Mesenteric fat pad (tissue), 1 donor: ENCODE data around the gene ADM5. TPM values are rescaled to one million over a fixed set of nuclear protein-coding genes. Genes with fewer than 3 reads are reported as not detected.

Experiments used
- microRNA-seq: library from miRNA; unstranded; fragments of <30 nt; microRNA quantifications from one replicate; pipeline ENCODE4 v1.2.0, GENCODE V29; 2020; ENCODE audit warnings: borderline number of aligned reads
- total RNA-seq: library from RNA; stranded (reverse); fragmentation: NEBNext Ultra II Directional; extraction: Animal tissue kit (Norgen Biotek cat#: 25700); gene quantifications from one replicate; pipeline ENCODE4 v1.2.1, GENCODE V29; 2021
- donor health status: DM: yes; HTN: yes; CAD: no.

The ADM5 gene
- total RNA-seq, 1 donor from 2014 or later, result 1.3 TPM

Small RNAs within 50 kb of the gene (microRNA-seq; reads per million reads assigned to microRNA genes)
- not detected for gene MIR5088

Other genes starting within 250 kb of the ADM5 start
- gene SLC17A7, start 248.1 kb upstream of the ADM5 start, total RNA-seq, result 2.3 TPM
- 50.2 TPM for gene PIH1D1, start 237.8 kb upstream of the ADM5 start, total RNA-seq
- 32.1 TPM for gene ALDH16A1, start 236.4 kb upstream of the ADM5 start, total RNA-seq
- 6.2 TPM for gene FLT3LG, start 215.4 kb upstream of the ADM5 start, total RNA-seq
- gene RPL13A, start 202.0 kb upstream of the ADM5 start, total RNA-seq, result 2,027 TPM
- 1,458 TPM for gene RPS11, start 193.2 kb upstream of the ADM5 start, total RNA-seq
- 476 TPM for gene FCGRT, start 176.9 kb upstream of the ADM5 start, total RNA-seq
- 76.2 TPM for gene RCN3, start 161.6 kb upstream of the ADM5 start, total RNA-seq
- 46.0 TPM for gene NOSIP, start 109.0 kb upstream of the ADM5 start, total RNA-seq
- gene PRRG2, start 108.3 kb upstream of the ADM5 start, total RNA-seq, result 1.1 TPM
- 22.3 TPM for gene PRR12, start 98.4 kb upstream of the ADM5 start, total RNA-seq
- gene RRAS, start 49.5 kb upstream of the ADM5 start, total RNA-seq, result 107 TPM
- 64.3 TPM for gene SCAF1, start 47.4 kb upstream of the ADM5 start, total RNA-seq
- 46.7 TPM for gene IRF3, start 23.7 kb upstream of the ADM5 start, total RNA-seq
- 10.7 TPM for gene BCL2L12, start 23.7 kb upstream of the ADM5 start, total RNA-seq
- gene PRMT1, start 12.3 kb upstream of the ADM5 start, total RNA-seq, result 105 TPM
- gene CPT1C, start 1.5 kb downstream of the ADM5 start, total RNA-seq, result 7.2 TPM
- gene TSKS, start 73.7 kb downstream of the ADM5 start, total RNA-seq, result 1.0 TPM
- 96.4 TPM for gene AP2A1, start 77.4 kb downstream of the ADM5 start, total RNA-seq
- 12.7 TPM for gene FUZ, start 123.7 kb downstream of the ADM5 start, total RNA-seq
- 40.4 TPM for gene MED25, start 128.7 kb downstream of the ADM5 start, total RNA-seq
- 99.4 TPM for gene PTOV1, start 161.6 kb downstream of the ADM5 start, total RNA-seq
- gene PNKP, start 178.0 kb downstream of the ADM5 start, total RNA-seq, result 57.6 TPM
- gene AKT1S1, start 187.8 kb downstream of the ADM5 start, total RNA-seq, result 38.8 TPM
- gene TBC1D17, start 188.1 kb downstream of the ADM5 start, total RNA-seq, result 39.9 TPM
- gene IL4I1, start 207.3 kb downstream of the ADM5 start, total RNA-seq, result 2.3 TPM
- 46.1 TPM for gene ATF5, start 239.6 kb downstream of the ADM5 start, total RNA-seq
- gene NUP62, start 239.9 kb downstream of the ADM5 start, total RNA-seq, result 34.5 TPM